GM10248 (cell line): Measurements from ENCODE around the gene PRELP.

ENCODE experiments used
- CTCF ChIA-PET: fragments of 300-600 bp; sonication (Branson Sonifier 250); formaldehyde crosslinking; extraction: SDS; loops from one replicate; lab custom pipeline; 2021; ENCODE audit warnings: antibody characterized with exemption; lab: Yijun Ruan, JAX
- POLR2A ChIA-PET: fragments of 350-650 bp; sonication (Branson Sonifier 250); formaldehyde crosslinking; extraction: SDS; loops from one replicate; lab custom pipeline; 2020; ENCODE audit warnings: antibody characterized with exemption; lab: Yijun Ruan, JAX
- DNase-seq: peaks from one replicate; pipeline ENCODE4 v3.0.0; 2012; ENCODE audit errors: extremely low spot score
- CTCF ChIP-seq: IDR thresholded peaks from 2 replicates; pipeline ENCODE4 v1.5.1; 2012; ENCODE audit warnings: mild to moderate bottlenecking, low read depth; ENCODE audit errors: extremely low read depth, missing control alignments, control extremely low read depth

The PRELP gene

GRCh38 chr1:203458078-203458477 lies 17.5 kb upstream of the PRELP start:
- ChIA-PET CTCF (interaction anchor here (0.7 to 0.9 kb wide), 2 partner anchors 8 to 29 kb away, joined by 3 read pairs; no protein-coding TSS in a partner anchor), POLR2A (no interaction called here)
- no peak for TF ChIP-seq CTCF
- DNase-seq, result no peak

DNA sequence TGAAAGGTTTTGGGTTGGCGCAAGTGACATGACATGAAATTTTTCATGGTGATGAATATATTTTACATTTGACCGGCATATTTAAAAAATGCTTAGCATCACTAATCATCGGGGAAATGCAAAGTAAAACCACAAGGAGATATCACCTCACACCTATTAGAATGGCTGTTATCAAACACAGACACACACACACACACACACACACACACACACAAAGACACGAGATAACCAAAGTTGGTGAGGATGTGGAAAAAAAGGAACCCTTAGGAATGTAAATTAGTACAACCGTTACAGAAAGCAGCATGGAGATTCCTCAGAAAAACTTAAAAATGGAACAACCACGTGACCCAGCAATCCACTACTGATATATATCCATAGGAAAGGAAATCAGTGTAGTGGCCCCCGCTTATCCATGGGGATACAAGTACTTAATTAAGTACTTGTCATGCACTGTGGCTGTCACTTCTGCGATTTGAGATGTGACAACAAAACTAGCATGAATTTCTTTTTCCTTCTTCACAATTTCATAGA lies 15.9 kb upstream of the PRELP start:
- TF ChIP-seq CTCF, result no peak
- no peak for DNase-seq
- ChIA-PET POLR2A (no interaction called here), CTCF (interaction anchor here (1.5 to 1.7 kb wide), 2 partner anchors 13 to 243 kb away, joined by 3 to 6 read pairs; no protein-coding TSS in a partner anchor)

- POLR2A ChIA-PET, result no interaction called here
- CTCF ChIA-PET, result interaction anchor here (1.0 to 6.4 kb wide), 3 partner anchors 20 to 194 kb away, joined by 3 to 39 read pairs (median 8); no protein-coding TSS in a partner anchor
- no peak for TF ChIP-seq CTCF
- no peak for DNase-seq
These were observed 13.9 kb upstream of the PRELP start for GRCh38 chr1:203461717-203462116.

DNA sequence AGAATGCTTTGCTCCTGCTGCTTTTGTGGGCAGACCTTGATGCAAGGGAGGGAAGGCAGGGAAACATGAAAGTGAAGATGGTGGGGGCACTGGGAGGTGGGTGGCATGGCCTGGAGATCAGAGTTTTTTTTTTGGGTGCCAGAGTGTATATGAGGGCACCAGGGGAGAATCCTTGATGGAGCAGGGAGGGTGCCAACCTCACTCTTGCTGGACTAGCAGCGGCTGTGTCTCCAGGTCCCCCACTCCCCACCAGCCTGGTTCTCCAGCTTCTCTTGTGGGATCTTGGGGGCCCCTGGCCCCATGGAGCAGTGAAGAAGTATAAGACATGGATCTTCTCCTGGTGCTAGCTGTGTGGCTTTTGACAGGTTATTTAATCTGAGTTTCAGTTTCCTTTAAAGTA lies 13.5 kb upstream of the PRELP start:
- DNase-seq, result no peak
- POLR2A ChIA-PET, result no interaction called here
- no peak for TF ChIP-seq CTCF
- CTCF ChIA-PET, result interaction anchor here (1.0 to 6.4 kb wide), 3 partner anchors 21 to 195 kb away, joined by 3 to 39 read pairs (median 8); no protein-coding TSS in a partner anchor

DNA sequence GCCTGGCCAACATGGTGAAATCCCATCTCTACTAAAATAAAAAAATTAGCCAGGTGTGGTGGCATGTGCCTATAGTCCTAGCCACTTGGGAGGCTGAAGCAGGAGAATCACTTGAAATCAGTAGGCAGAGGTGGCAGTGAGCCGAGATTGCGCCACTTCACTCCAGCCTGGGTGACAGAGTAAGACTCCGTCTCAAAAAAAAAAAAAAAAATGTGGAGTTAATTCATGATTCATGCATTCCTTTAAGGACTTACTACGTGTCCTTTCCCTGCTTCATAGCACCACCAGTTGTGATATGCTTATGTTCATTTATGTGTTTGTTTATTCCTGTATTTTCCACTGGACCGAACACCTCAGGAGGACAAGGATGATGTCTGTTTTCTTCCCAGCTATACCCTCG lies 12.7 kb upstream of the PRELP start:
- TF ChIP-seq CTCF, result no peak
- ChIA-PET CTCF (interaction anchor here (1.3 to 6.4 kb wide), 6 partner anchors 9 to 196 kb away, joined by 4 to 39 read pairs (median 10); partner anchors contain the start of gene PRELP), POLR2A (no interaction called here)
- DNase-seq, result no peak

DNA sequence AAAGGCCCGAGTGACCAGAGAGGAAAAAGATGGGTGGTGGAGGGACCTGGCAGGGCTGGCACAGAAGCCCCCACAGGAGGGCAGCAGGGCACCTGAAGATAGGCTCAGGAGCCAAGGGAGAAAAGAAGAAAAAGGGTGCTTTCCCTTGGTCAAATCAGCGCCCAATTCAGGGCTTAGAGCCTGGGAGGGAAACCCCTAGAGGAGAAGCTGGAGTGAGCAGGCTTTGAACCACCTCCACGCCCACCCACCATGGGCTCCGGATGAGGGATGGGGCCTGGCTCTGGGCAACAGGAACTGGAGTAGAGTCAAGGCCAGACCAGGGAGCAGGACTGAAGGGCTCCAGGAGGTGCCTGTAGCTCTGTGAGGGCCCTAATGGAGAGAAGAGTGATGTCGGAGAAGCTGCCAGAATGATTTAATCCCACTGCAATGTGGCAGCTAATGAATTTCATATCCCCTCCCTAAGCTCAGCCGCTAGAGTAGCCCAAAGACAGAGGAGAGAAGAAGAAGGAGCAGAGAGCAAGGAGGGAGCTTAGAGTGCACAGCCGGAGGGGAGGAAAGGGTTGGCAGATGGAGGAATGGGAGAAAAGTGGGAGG lies 12.0 kb upstream of the PRELP start:
- DNase-seq, result no peak
- no peak for TF ChIP-seq CTCF
- POLR2A ChIA-PET, result no interaction called here
- CTCF ChIA-PET, result interaction anchor here (0.8 to 6.4 kb wide), 8 partner anchors 10 to 380 kb away, joined by 4 to 39 read pairs (median 7); partner anchors contain the start of gene PRELP
